ENCODE measurements around the gene PLD4.

DNA sequence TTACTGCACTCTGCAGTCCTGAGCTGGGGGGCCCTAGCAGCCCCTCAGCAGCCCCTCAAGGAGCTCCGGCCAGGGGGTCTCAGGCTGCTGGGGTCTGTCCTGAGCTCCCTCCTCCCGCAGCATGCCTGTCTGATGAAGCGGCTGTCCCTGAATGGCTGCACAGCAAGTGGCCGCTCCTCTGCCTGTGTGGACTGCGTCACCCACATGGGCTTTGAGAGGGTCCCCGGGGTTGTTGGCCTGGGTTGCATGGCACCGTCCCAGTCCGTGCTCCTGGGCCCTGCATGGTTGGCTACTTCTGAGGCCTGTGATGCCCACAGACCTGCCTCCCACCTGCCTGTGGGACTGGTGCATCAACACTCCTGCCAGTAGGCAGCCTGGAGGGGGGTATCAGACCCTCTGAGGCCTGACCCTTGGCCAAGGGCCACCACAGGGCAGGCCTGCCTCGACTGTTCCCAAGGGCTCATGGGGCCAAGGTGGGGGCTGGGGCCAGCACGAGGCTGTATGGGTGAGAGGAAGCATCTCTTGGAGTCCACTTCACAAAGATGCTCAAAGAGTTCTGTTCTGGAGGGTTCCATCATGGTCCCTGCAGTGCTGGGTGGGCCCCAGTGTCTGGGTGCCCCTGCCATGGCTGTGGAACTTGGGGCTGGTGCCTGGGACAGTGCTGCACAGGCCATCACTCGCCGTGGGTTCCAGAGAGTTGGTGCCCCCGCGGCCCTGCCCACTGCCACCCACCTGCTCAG is 47.4 kb upstream of the PLD4 start:
- TF ChIP-seq, protein P1, sequence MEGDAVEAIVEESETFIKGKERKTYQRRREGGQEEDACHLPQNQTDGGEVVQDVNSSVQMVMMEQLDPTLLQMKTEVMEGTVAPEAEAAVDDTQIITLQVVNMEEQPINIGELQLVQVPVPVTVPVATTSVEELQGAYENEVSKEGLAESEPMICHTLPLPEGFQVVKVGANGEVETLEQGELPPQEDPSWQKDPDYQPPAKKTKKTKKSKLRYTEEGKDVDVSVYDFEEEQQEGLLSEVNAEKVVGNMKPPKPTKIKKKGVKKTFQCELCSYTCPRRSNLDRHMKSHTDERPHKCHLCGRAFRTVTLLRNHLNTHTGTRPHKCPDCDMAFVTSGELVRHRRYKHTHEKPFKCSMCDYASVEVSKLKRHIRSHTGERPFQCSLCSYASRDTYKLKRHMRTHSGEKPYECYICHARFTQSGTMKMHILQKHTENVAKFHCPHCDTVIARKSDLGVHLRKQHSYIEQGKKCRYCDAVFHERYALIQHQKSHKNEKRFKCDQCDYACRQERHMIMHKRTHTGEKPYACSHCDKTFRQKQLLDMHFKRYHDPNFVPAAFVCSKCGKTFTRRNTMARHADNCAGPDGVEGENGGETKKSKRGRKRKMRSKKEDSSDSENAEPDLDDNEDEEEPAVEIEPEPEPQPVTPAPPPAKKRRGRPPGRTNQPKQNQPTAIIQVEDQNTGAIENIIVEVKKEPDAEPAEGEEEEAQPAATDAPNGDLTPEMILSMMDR (IDR thresholded peaks at IDR 0.05) = no peak
- no peak for TF ChIP-seq POLR2A (IDR thresholded peaks at IDR 0.05)
